GM21447 (cell line): Measurements from ENCODE around the gene HOXD13.

Source experiments
- ATAC-seq: cut with Tn5 transposase; IDR thresholded peaks from one replicate; pipeline ENCODE4 v1.9.1; 2021; ENCODE audit not compliant: unreplicated experiment

Gene HOXD13

GRCh38 chr2:176080540-176081375, 11.8 kb upstream of the HOXD13 start:
- no peak for ATAC-seq

GRCh38 chr2:176081376-176081836, 11.1 kb upstream of the HOXD13 start:
- no peak for ATAC-seq

- no peak for ATAC-seq
Measured at GRCh38 chr2:176081837-176082524, 10.5 kb upstream of the HOXD13 start.

GRCh38 chr2:176082525-176082823, 10.0 kb upstream of the HOXD13 start:
- ATAC-seq: no peak

- ATAC-seq: no peak
Measured at GRCh38 chr2:176082824-176083751, 9.4 kb upstream of the HOXD13 start.

- no peak for ATAC-seq
Measured at GRCh38 chr2:176083796-176084261, 8.7 kb upstream of the HOXD13 start, which contains the start of gene EVX2. Gene EVX2 (minus strand): TSS chr2:176083962. CDS start chr2:176083776, 186 bp downstream.

GRCh38 chr2:176084611-176085119, 7.9 kb upstream of the HOXD13 start:
- no peak for ATAC-seq

- no peak for ATAC-seq
Measured at GRCh38 chr2:176085120-176085788, 7.3 kb upstream of the HOXD13 start.

GRCh38 chr2:176085861-176086771, 6.4 kb upstream of the HOXD13 start:
- no peak for ATAC-seq

GRCh38 chr2:176087330-176088047, 5.0 kb upstream of the HOXD13 start:
- ATAC-seq: no peak

GRCh38 chr2:176088048-176088936, 4.2 kb upstream of the HOXD13 start:
- no peak for ATAC-seq

GRCh38 chr2:176088937-176089842, 3.3 kb upstream of the HOXD13 start:
- no peak for ATAC-seq

- no peak for ATAC-seq
Measured at GRCh38 chr2:176089843-176090395, 2.6 kb upstream of the HOXD13 start.

- no peak for ATAC-seq
Measured at GRCh38 chr2:176090862-176091261, 1.7 kb upstream of the HOXD13 start.

- no peak for ATAC-seq
Measured at GRCh38 chr2:176091329-176092258, 927 bp upstream of the HOXD13 start.
